Body of pancreas (tissue), 4 donors: ENCODE measurements around the gene FAM107A. TPM values are rescaled to one million over a fixed set of nuclear protein-coding genes. Genes with fewer than 3 reads are reported as not detected.
A peak's percentile ranks its signal among the peaks of the same experiment; 100 is the strongest.

ENCODE experiments used
- ATAC-seq: fragments of 150-250 bp; one replicate; pipeline ENCODE4 v1.9.1; 2016
- DNase-seq, 4 donors: peaks; one replicate each; pipeline ENCODE4 v3.0.0-alpha.2; 2019
- H3K27ac ChIP-seq, 4 donors: fragments of 200-600 bp; sonication (generic); 1 replicate in 3 of 4; 2 replicates in 1 of 4; pipeline versions ENCODE4 v1.5.1 to v1.6.1; 2016 to 2019; ENCODE audit warnings: mild to moderate bottlenecking in 1 of 4, mixed read lengths in 1 of 4, moderate library complexity in 1 of 4
- H3K27me3 ChIP-seq, 2 donors: fragments of 200-600 bp; sonication (generic); one replicate each; pipeline ENCODE4 v1.6.0; 2016; ENCODE audit warnings: mild to moderate bottlenecking in 1 of 2
- H3K36me3 ChIP-seq, 2 donors: fragments of 200-600 bp; sonication (generic); replicated peaks in 1 of 2; 2 replicates each; pipeline ENCODE4 v1.5.1; 2016; ENCODE audit warnings: low read depth in 2 of 2; ENCODE audit not compliant: insufficient read depth in 1 of 2
- H3K4me1 ChIP-seq: fragments of 200-600 bp; sonication (generic); one replicate; pipeline ENCODE4 v1.6.0; 2016
- H3K4me3 ChIP-seq, 2 donors: fragments of 200-600 bp; sonication (generic); 1 replicate in 1 of 2; 2 replicates in 1 of 2; pipeline ENCODE4 v1.5.1; 2016 to 2019
- H3K9me3 ChIP-seq, 3 donors: fragments of 200-600 bp; sonication (generic); 1 replicate in 2 of 3; 2 replicates in 1 of 3; pipeline ENCODE4 v1.5.1; 2016
- POLR2A ChIP-seq, 3 donors: fragments of 450-650 bp; IDR thresholded peaks; one replicate each; pipeline ENCODE4 v1.6.1; 2016; ENCODE audit warnings: antibody characterized with exemption in 3 of 3, mild to moderate bottlenecking in 2 of 3
- WGBS, 2 donors: methylation state at CpG; one replicate each; pipeline ENCODE4 v1.1.5; 2017; 5-methylcytosine and 5-hydroxymethylcytosine counted together
- intact Hi-C: fragments of 100-400 bp; cut with DNase I; formaldehyde crosslinking; loops from one replicate; pipeline ENCODE4 v1.15.1; 2023
- total RNA-seq, 2 donors: library from RNA; depleted of rRNA; stranded (reverse); fragments of >200 nt; gene quantifications; one replicate each; pipeline ENCODE4 v1.1.0, GENCODE V29; 2016
- TF ChIP-seq, protein P1 (sequence below), 7 experiments: fragments of 450-650 bp in 4 of 7; fragments of 200-600 bp in 3 of 7; sonication (generic) in 3 of 7; IDR thresholded peaks; one replicate each; pipeline ENCODE4 v1.5.1; 2016 to 2019; ENCODE audit warnings: antibody characterized with exemption in 7 of 7

FAM107A gene
- total RNA-seq, 2 donors from 2014 or later, result 14.5 to 26.4 TPM

DNA sequence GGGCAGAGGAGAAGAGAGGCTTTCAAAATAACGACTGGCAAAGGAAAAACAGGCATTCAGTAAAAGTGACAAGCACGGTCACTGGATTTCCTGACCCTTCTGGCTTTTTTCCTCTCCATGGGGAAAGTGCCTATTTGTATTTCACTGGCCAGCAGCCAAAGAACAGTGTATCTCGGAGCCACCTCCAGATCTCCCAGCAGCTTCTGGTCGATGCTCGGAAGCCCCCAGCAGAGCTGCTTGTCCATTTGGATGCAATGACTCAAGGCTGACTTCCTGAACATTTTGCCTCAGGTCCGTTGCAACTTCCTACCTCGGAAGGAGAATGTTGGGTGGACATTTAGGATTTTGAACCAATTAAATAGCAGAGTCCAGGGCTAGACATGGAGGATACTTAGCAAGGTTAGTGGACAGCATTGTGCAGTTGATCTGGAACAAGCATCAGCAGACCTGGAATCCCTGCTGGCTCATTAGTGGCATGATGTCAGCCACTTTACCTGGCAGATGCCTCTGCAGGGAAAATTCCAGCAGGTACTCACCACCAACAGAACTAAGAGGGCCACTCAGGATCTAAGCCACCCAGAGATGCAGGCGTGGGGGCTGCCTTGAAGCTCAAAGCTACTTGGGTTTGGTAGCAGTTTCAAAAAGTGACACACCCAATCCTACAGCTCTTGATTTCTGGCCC, 1.1 kb downstream of the FAM107A start:
- 37 to 39% methylated on average over 8 of the region's 8 CpGs for WGBS, 2 donors
- DNase-seq, result peak in 3 of 4 donors; percentile 23 to 45 (median 40)
- Histone ChIP-seq H3K27me3 (no peaks in the 10 kb centered on the region), H3K4me1 (peaks cover 32% of the 10 kb centered on the region), H3K36me3 (no peaks in the 10 kb centered on the region), H3K27ac (peak overlapping the region; percentile 11 to 73 (median 64)), H3K9me3 (no peaks in the 10 kb centered on the region), H3K4me3 (no peak overlapping the region)
- TF ChIP-seq POLR2A (IDR thresholded peaks at IDR 0.05), result no peak
- TF ChIP-seq, protein P1, sequence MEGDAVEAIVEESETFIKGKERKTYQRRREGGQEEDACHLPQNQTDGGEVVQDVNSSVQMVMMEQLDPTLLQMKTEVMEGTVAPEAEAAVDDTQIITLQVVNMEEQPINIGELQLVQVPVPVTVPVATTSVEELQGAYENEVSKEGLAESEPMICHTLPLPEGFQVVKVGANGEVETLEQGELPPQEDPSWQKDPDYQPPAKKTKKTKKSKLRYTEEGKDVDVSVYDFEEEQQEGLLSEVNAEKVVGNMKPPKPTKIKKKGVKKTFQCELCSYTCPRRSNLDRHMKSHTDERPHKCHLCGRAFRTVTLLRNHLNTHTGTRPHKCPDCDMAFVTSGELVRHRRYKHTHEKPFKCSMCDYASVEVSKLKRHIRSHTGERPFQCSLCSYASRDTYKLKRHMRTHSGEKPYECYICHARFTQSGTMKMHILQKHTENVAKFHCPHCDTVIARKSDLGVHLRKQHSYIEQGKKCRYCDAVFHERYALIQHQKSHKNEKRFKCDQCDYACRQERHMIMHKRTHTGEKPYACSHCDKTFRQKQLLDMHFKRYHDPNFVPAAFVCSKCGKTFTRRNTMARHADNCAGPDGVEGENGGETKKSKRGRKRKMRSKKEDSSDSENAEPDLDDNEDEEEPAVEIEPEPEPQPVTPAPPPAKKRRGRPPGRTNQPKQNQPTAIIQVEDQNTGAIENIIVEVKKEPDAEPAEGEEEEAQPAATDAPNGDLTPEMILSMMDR (IDR thresholded peaks at IDR 0.05), result no peak
- peak; percentile 45 for ATAC-seq
- intact Hi-C loops, result no loop called here

DNA sequence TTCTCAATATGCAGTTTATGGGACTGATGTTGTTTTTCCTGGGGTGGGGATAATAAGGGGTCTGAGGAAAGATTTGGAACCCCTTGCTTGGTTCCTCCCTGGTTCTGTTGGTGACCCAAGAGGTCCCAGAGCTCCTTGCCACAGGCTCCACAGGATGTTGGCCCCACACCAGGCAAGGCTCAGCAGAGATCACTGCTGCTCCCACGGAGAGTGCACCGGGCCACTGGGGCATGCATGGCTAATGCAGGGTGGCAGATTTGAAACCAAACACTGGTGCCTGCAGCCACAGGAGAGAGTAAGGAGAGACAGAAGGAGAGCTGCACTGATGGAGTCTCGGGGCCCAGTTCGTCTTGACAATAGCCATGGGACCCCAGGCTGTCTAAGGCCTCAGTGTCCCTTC, 2.5 kb downstream of the FAM107A start:
- H3K27me3 ChIP-seq, result no peaks in the 10 kb centered on the region
- peak overlapping the region in 1 of 4 donors; percentile 70 for H3K27ac ChIP-seq
- WGBS, 2 donors, result 84 to 91% methylated on average over 4 of the region's 4 CpGs
- peaks cover 32% of the 10 kb centered on the region for H3K4me1 ChIP-seq
- DNase-seq (no peak), ATAC-seq (no peak)
- no peak overlapping the region for H3K4me3 ChIP-seq
- intact Hi-C loops, result loop anchor here (5.0 kb wide), 1 partner anchor 58 kb away; no protein-coding TSS in a partner anchor
- H3K9me3 ChIP-seq, result no peaks in the 10 kb centered on the region
- TF ChIP-seq, protein P1 (IDR thresholded peaks at IDR 0.05), result no peak
- TF ChIP-seq POLR2A (IDR thresholded peaks at IDR 0.05), result no peak
- H3K36me3 ChIP-seq, result no peaks in the 10 kb centered on the region

DNA sequence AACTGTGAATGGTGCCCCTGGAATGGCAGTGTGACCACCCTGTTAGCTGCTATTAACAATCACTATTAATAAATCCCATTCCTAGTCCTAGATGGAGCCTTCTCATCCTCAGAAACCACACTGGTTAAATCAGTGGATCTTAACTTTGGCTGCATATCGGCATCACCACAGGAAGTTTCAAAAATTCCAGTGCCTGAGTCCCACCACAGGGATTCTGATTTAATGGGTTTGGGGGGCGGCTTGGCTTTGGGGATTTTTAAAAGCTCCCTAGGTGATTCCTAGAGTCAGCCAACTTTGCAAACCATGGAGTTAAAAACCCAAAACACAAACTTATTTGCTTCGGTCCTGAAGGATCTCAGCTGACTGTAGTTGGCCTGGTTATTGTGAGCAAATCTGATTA, 3.1 kb downstream of the FAM107A start:
- ATAC-seq, result no peak
- intact Hi-C loops, result loop anchor here (5.0 kb wide), 1 partner anchor 58 kb away; no protein-coding TSS in a partner anchor
- TF ChIP-seq, protein P1 (IDR thresholded peaks at IDR 0.05), result no peak
- TF ChIP-seq POLR2A (IDR thresholded peaks at IDR 0.05), result no peak
- Histone ChIP-seq H3K36me3 (no peaks in the 10 kb centered on the region), H3K27ac (no peak overlapping the region), H3K27me3 (no peaks in the 10 kb centered on the region), H3K9me3 (no peaks in the 10 kb centered on the region), H3K4me1 (peaks cover 32% of the 10 kb centered on the region), H3K4me3 (no peak overlapping the region)
- 74 to 76% methylated on average over 3 of the region's 3 CpGs for WGBS, 2 donors
- no peak for DNase-seq

DNA sequence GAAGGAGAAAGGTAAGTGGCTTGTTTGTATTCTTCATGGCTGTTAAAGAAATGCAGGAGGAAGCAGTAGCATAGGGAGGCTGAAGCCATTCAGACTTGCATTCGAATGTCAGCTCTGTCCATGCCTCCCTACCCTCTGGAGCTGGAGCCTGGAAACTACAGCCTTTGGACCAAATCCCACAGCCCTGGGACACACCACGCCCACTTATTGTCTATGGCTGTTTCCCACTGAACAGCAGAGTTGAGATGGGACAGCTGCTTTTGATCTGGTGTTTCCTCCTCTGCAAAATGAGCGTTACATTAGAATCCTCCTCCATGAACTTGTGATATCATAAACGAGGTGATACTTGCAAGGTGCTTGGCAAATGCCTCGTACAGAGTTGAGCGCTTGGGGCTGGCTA, 3.6 kb downstream of the FAM107A start:
- 68 to 80% methylated on average over 6 of the region's 6 CpGs for WGBS, 2 donors
- Histone ChIP-seq H3K27me3 (no peaks in the 10 kb centered on the region), H3K4me1 (peaks cover 32% of the 10 kb centered on the region), H3K27ac (no peak overlapping the region), H3K36me3 (no peaks in the 10 kb centered on the region), H3K9me3 (no peaks in the 10 kb centered on the region), H3K4me3 (no peak overlapping the region)
- no peak for ATAC-seq
- no peak for DNase-seq
- intact Hi-C loops, result loop anchor here (5.0 kb wide), 1 partner anchor 59 kb away; no protein-coding TSS in a partner anchor
- no peak for TF ChIP-seq POLR2A (IDR thresholded peaks at IDR 0.05)
- TF ChIP-seq, protein P1 (IDR thresholded peaks at IDR 0.05), result no peak
